HEK293 (cell line): Measurements from ENCODE around the gene RIPK1.
A peak's percentile ranks its signal among the peaks of the same experiment; 100 is the strongest.

Source experiments
- HOXA7 ChIP-seq: sonication (generic); formaldehyde crosslinking; IDR thresholded peaks from 2 replicates; pipeline ENCODE4 v1.8.1; 2022; ENCODE audit warnings: missing genetic modification reagents, borderline replicate concordance
- ZNF549 ChIP-seq: fragments of 450-650 bp; IDR thresholded peaks from 2 replicates; pipeline ENCODE4 v1.5.1; 2018; ENCODE audit warnings: missing biosample characterization, missing genetic modification characterization, mild to moderate bottlenecking, inconsistent platforms, moderate library complexity
- TF ChIP-seq, protein P1 (sequence below): fragments of 450-650 bp; formaldehyde crosslinking; IDR thresholded peaks from 2 replicates; pipeline ENCODE4 v1.5.1; 2016; ENCODE audit warnings: missing biosample characterization, missing genetic modification characterization

DNA sequence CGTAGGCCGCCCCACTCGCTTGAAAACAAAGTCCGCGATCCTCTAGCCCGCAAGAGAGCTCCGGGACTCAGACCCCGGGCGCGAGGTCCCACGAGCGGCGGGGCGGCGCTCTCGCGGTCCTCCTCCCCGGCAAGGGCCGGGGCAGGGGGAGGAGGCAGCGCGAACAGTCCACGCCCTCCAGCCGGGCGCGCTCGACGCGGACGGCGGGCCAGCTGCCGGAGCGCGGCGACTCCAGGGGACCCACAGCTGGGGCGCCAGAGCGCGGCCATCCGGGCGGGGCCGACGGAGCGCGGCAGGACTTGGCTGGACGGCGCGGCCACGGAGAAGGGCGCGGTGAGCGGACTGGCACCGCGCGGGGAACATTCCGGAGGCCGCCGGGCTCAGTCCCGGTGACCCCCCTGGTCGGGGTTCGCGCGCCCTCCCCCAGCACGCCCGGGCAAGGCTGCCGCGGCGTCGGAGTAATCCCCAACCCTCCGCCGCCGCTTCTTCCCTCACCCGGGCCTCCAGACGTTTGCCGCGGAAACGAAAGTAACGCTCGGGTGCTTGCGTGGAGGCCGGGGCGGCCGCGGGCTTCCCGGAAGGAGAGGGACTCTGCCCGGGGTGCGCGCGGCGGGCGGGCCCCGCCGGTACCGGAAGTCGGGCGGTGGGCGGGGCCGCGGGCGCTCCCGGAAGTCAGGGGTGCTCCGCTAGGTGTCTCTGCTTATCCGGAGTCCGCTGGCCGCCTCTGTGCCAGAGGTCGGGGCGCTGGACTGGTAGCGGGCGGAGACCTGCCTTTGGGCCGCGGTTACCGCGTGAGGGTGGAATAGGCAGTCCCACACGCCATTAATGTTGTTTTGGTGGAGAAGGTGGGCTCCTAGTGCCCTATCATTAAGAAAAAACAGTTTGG, at the start of gene RIPK1:
- TF ChIP-seq, protein P1, sequence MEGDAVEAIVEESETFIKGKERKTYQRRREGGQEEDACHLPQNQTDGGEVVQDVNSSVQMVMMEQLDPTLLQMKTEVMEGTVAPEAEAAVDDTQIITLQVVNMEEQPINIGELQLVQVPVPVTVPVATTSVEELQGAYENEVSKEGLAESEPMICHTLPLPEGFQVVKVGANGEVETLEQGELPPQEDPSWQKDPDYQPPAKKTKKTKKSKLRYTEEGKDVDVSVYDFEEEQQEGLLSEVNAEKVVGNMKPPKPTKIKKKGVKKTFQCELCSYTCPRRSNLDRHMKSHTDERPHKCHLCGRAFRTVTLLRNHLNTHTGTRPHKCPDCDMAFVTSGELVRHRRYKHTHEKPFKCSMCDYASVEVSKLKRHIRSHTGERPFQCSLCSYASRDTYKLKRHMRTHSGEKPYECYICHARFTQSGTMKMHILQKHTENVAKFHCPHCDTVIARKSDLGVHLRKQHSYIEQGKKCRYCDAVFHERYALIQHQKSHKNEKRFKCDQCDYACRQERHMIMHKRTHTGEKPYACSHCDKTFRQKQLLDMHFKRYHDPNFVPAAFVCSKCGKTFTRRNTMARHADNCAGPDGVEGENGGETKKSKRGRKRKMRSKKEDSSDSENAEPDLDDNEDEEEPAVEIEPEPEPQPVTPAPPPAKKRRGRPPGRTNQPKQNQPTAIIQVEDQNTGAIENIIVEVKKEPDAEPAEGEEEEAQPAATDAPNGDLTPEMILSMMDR: peak; percentile 85
- TF ChIP-seq ZNF549 (tag by site-specific recombination): no peak
- 0 out of 2 replicates have a peak, but pooled peaks have one; percentile 40 for TF ChIP-seq HOXA7 (CRISPR knock-in tag)
